DMS53 (cell line): ENCODE data around the gene IL22.
A peak's percentile ranks its signal among the peaks of the same experiment; 100 is the strongest.

Experiments used
- DNase-seq: peaks from one replicate; lab custom pipeline; 2025; lab: John Stamatoyannopoulos, UW

The IL22 gene

GRCh38 chr12:68264158-68264855, 10.9 kb upstream of the IL22 start:
- DNase-seq: no peak

- DNase-seq: no peak
Measured at GRCh38 chr12:68263366-68263765, 10.0 kb upstream of the IL22 start.

- no peak for DNase-seq
Measured at GRCh38 chr12:68261896-68262295, 8.5 kb upstream of the IL22 start.

GRCh38 chr12:68260153-68260552, 6.7 kb upstream of the IL22 start:
- no peak for DNase-seq

- DNase-seq: no peak
Measured at GRCh38 chr12:68259318-68259940, 6.0 kb upstream of the IL22 start.

GRCh38 chr12:68252077-68252476, 1.3 kb downstream of the IL22 start:
- DNase-seq: no peak

- DNase-seq: no peak
Measured at GRCh38 chr12:68250454-68250853, 3.0 kb downstream of the IL22 start.

- DNase-seq: no peak
Measured at GRCh38 chr12:68247785-68248184, 5.6 kb downstream of the IL22 start.

- no peak for DNase-seq
Measured at GRCh38 chr12:68246350-68246749, 7.1 kb downstream of the IL22 start.

GRCh38 chr12:68245180-68246021, 8.0 kb downstream of the IL22 start:
- DNase-seq: no peak

- no peak for DNase-seq
Measured at GRCh38 chr12:68242777-68243176, 10.6 kb downstream of the IL22 start.

- no peak for DNase-seq
Measured at GRCh38 chr12:68240975-68241374, 12.4 kb downstream of the IL22 start.

GRCh38 chr12:68240079-68240478, 13.3 kb downstream of the IL22 start:
- peak; percentile 54 for DNase-seq

GRCh38 chr12:68239309-68239982, 14.0 kb downstream of the IL22 start:
- peak; percentile 31 for DNase-seq

- no peak for DNase-seq
Measured at GRCh38 chr12:68237619-68238018, 15.8 kb downstream of the IL22 start.

- DNase-seq: no peak
Measured at GRCh38 chr12:68237078-68237477, 16.3 kb downstream of the IL22 start.

- DNase-seq: peak; percentile 81
Measured at GRCh38 chr12:68236421-68237059, 16.9 kb downstream of the IL22 start.

GRCh38 chr12:68235576-68235975, 17.8 kb downstream of the IL22 start:
- no peak for DNase-seq

GRCh38 chr12:68234140-68234539, 19.3 kb downstream of the IL22 start:
- DNase-seq: no peak

GRCh38 chr12:68233498-68233897, 19.9 kb downstream of the IL22 start:
- DNase-seq: no peak

GRCh38 chr12:68231691-68232090, 21.7 kb downstream of the IL22 start:
- DNase-seq: no peak

GRCh38 chr12:68231229-68231628, 22.2 kb downstream of the IL22 start:
- DNase-seq: no peak
